SU-DHL-6 (cell line): ENCODE data around the gene BAHCC1.

Experiments
- H2AFZ ChIP-seq: fragments of 200-600 bp; sonication (generic); 2 replicates; pipeline ENCODE4 v1.6.1; 2014; ENCODE audit warnings: low read depth, mild to moderate bottlenecking, moderate library complexity, mixed read lengths, antibody characterized with exemption, low read length; ENCODE audit not compliant: severe bottlenecking
- H3F3A ChIP-seq: fragments of 200-600 bp; shearing (Covaris generic); 2 replicates; pipeline ENCODE4 v1.6.0; 2016; ENCODE audit warnings: antibody characterized with exemption, mild to moderate bottlenecking; ENCODE audit not compliant: insufficient read depth
- H3K27ac ChIP-seq: fragments of 200-600 bp; sonication (generic); 2 replicates; pipeline ENCODE4 v1.5.1; 2016; ENCODE audit warnings: low read depth, mild to moderate bottlenecking, low read length, moderate library complexity, mixed read lengths
- H3K27me3 ChIP-seq: fragments of 200-600 bp; sonication (generic), shearing (Covaris generic); 2 replicates; pipeline ENCODE4 v1.6.0; 2014; ENCODE audit warnings: mild to moderate bottlenecking, low read length
- H3K36me3 ChIP-seq: fragments of 200-600 bp; sonication (generic); 2 replicates; pipeline ENCODE4 v1.6.1; 2014; ENCODE audit warnings: mild to moderate bottlenecking, low read length, mixed read lengths
- H3K4me2 ChIP-seq: fragments of 300-600, 200-600 bp; shearing (Covaris generic), sonication (generic); 2 replicates; pipeline ENCODE4 v1.6.0; 2014; ENCODE audit warnings: low read length, low read depth, mild to moderate bottlenecking; ENCODE audit not compliant: poor library complexity, severe bottlenecking
- H3K4me3 ChIP-seq: fragments of 200-600 bp; sonication (generic); 2 replicates; pipeline ENCODE4 v1.5.1; 2014; ENCODE audit warnings: antibody characterized with exemption, low read length, mild to moderate bottlenecking, mixed read lengths; ENCODE audit not compliant: insufficient read depth, poor library complexity, severe bottlenecking
- H3K79me2 ChIP-seq: fragments of 200-600 bp; sonication (generic); 2 replicates; pipeline ENCODE4 v1.6.1; 2014; ENCODE audit warnings: mild to moderate bottlenecking, low read length, moderate library complexity; ENCODE audit not compliant: insufficient read depth
- H3K9ac ChIP-seq: fragments of 200-600 bp; sonication (generic); 2 replicates; pipeline ENCODE4 v1.7.0; 2014; ENCODE audit warnings: mild to moderate bottlenecking, low read length
- H3K9me2 ChIP-seq: fragments of 200-600 bp; sonication (generic); replicated peaks from 2 replicates; pipeline ENCODE4 v1.6.1; 2014; ENCODE audit warnings: low read length; ENCODE audit not compliant: insufficient read depth
- H3K9me3 ChIP-seq: fragments of 200-600 bp; sonication (generic); 2 replicates; pipeline ENCODE4 v1.6.1; 2014; ENCODE audit warnings: low read length, mixed read lengths; ENCODE audit not compliant: insufficient read depth
- H4K20me1 ChIP-seq: fragments of 200-600 bp; sonication (generic); 2 replicates; pipeline ENCODE4 v1.6.1; 2014; ENCODE audit warnings: low read depth, mild to moderate bottlenecking, antibody characterized with exemption, low read length, moderate library complexity, mixed read lengths
- EZH2phosphoT487 ChIP-seq: fragments of 200-600 bp; sonication (generic), shearing (Covaris generic); conservative IDR thresholded peaks from 2 replicates; pipeline ENCODE4 v1.6.1; 2018; ENCODE audit warnings: mild to moderate bottlenecking, antibody characterized with exemption, low read length, moderate library complexity, mixed read lengths
- TF ChIP-seq, protein P1 (sequence below): fragments of 200-600 bp; sonication (generic); IDR thresholded peaks from one replicate; pipeline ENCODE4 v1.5.1; 2017; ENCODE audit warnings: antibody characterized with exemption, mild to moderate bottlenecking, low read length, moderate library complexity; ENCODE audit not compliant: insufficient read depth, poor library complexity, severe bottlenecking

The BAHCC1 gene

DNA sequence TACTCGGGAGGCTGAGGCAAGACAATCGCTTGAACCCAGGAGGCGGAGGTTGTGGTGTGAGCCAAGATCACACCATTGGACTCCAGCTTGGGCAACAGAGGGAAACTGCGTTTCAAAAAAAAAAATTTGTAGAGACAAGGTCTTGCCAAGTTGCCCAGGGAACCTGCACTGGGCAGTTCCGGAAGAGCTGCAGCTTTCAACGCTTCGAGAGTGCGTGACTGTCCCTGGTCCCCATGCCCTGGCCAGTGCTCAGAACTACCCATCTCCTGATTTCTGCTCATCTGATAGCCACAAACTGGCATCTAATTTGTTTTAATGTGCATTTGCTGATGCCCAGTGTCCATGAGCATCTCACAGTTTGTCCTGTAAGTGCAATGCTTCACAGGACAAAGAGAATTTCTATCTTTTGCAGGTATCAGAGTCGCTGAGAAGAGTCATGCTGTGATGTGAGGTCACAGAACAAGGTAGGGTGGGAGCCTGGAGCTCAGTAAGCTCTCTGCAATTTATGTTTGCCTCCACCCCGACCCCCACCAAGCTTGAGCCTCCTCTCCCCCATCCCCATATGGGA is 113.5 kb downstream of the BAHCC1 start:
- Histone ChIP-seq H3K9ac (no peak overlapping the region), H4K20me1 (peaks cover 26% of the 10 kb centered on the region), H3K36me3 (peaks cover 31% of the 10 kb centered on the region), H3F3A (peaks cover 55% of the 10 kb centered on the region), H3K27ac (peak overlapping the region; percentile 82; the same call in 1 of the 2 replicates), H3K27me3 (no peaks in the 10 kb centered on the region), H2AFZ (no peak overlapping the region), H3K79me2 (peaks cover 24% of the 10 kb centered on the region), H3K4me3 (no peak overlapping the region), H3K9me2 (no peaks in the 10 kb centered on the region), H3K4me2 (peak overlapping the region; percentile 74), H3K9me3 (no peaks in the 10 kb centered on the region)
- TF ChIP-seq, protein P1, sequence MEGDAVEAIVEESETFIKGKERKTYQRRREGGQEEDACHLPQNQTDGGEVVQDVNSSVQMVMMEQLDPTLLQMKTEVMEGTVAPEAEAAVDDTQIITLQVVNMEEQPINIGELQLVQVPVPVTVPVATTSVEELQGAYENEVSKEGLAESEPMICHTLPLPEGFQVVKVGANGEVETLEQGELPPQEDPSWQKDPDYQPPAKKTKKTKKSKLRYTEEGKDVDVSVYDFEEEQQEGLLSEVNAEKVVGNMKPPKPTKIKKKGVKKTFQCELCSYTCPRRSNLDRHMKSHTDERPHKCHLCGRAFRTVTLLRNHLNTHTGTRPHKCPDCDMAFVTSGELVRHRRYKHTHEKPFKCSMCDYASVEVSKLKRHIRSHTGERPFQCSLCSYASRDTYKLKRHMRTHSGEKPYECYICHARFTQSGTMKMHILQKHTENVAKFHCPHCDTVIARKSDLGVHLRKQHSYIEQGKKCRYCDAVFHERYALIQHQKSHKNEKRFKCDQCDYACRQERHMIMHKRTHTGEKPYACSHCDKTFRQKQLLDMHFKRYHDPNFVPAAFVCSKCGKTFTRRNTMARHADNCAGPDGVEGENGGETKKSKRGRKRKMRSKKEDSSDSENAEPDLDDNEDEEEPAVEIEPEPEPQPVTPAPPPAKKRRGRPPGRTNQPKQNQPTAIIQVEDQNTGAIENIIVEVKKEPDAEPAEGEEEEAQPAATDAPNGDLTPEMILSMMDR = no peak
- TF ChIP-seq EZH2phosphoT487 = no peak

- Histone ChIP-seq H4K20me1 (peaks cover 26% of the 10 kb centered on the region), H3F3A (peaks cover 62% of the 10 kb centered on the region)
Measured at GRCh38 chr17:81509207-81509971, 114.1 kb downstream of the BAHCC1 start.

GRCh38 chr17:81509972-81510784 is 114.9 kb downstream of the BAHCC1 start:
- Histone ChIP-seq H4K20me1 (peaks cover 26% of the 10 kb centered on the region), H3K36me3 (peaks cover 31% of the 10 kb centered on the region), H2AFZ (no peak overlapping the region), H3F3A (peaks cover 66% of the 10 kb centered on the region), H3K4me2 (peak overlapping the region; percentile 74), H3K27me3 (no peaks in the 10 kb centered on the region), H3K9ac (peak overlapping the region; percentile 94), H3K79me2 (peaks cover 24% of the 10 kb centered on the region), H3K4me3 (peak overlapping the region; percentile 93), H3K27ac (peak overlapping the region; percentile 82; the same call in 1 of the 2 replicates), H3K9me2 (no peaks in the 10 kb centered on the region), H3K9me3 (no peaks in the 10 kb centered on the region)
- no peak for TF ChIP-seq EZH2phosphoT487
- TF ChIP-seq, protein P1 = no peak

More at GRCh38 chr17:81509207-81509971, 114.1 kb downstream of the BAHCC1 start:
- TF ChIP-seq, protein P1 = no peak
- TF ChIP-seq EZH2phosphoT487 = no peak
- peak overlapping the region; percentile 93 for H3K4me3 ChIP-seq
- peak overlapping the region; percentile 74 for H3K4me2 ChIP-seq
- peak overlapping the region; percentile 82 for H3K27ac ChIP-seq
- no peak overlapping the region for H2AFZ ChIP-seq
- no peaks in the 10 kb centered on the region for H3K27me3 ChIP-seq
- peaks cover 31% of the 10 kb centered on the region for H3K36me3 ChIP-seq
- no peaks in the 10 kb centered on the region for H3K9me3 ChIP-seq
- H3K79me2 ChIP-seq = peaks cover 24% of the 10 kb centered on the region
- no peaks in the 10 kb centered on the region for H3K9me2 ChIP-seq
- peak overlapping the region; percentile 94 for H3K9ac ChIP-seq
